ENCODE measurements around the gene CA9. TPM values are rescaled to one million over a fixed set of nuclear protein-coding genes. Genes with fewer than 3 reads are reported as not detected.

CA9 gene
- total and polyA plus RNA-seq, 9 of the 15 experiments (the other 6 are each of a cell fraction or from before 2014, with no cell fraction given) = 0.15 to 10.6 (median 0.60) TPM; not detected in 4

DNA sequence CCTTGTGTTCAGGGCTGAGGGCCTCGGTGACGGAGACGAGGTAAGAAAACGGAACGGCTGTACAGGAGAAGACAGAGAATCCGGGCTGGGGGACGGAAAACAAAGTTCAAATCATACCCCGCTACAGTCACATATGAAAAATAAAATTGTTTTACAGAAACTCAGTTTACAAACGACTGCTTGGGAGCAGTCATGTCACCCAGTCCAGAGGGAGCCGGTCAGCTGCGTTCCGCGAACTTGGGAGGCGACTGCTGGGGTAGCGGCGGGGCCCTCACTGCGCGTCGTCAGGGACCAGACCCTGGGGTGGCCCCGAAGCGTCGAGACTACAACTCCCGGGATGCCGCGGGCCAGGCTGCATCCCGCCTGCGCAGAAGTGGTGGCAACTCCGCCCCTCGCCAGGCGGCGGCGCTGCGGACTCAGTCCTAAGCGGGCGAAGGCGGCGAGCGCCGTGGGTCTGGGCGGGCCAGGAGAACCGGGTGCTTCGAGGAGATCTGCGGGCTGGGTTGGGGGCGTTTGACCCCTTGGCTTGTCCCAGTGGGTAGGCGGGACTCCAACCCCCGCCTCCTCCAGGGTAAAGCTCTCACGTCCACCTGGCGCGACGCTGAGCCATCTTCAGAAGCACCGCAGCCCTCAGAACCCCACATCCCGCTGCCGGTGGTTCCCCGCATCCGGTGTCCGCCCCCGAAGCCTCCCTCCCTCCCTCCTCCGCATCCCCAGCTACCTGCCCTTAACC lies 27.0 kb upstream of the CA9 start (continued):
- TF ChIP-seq, protein P1, sequence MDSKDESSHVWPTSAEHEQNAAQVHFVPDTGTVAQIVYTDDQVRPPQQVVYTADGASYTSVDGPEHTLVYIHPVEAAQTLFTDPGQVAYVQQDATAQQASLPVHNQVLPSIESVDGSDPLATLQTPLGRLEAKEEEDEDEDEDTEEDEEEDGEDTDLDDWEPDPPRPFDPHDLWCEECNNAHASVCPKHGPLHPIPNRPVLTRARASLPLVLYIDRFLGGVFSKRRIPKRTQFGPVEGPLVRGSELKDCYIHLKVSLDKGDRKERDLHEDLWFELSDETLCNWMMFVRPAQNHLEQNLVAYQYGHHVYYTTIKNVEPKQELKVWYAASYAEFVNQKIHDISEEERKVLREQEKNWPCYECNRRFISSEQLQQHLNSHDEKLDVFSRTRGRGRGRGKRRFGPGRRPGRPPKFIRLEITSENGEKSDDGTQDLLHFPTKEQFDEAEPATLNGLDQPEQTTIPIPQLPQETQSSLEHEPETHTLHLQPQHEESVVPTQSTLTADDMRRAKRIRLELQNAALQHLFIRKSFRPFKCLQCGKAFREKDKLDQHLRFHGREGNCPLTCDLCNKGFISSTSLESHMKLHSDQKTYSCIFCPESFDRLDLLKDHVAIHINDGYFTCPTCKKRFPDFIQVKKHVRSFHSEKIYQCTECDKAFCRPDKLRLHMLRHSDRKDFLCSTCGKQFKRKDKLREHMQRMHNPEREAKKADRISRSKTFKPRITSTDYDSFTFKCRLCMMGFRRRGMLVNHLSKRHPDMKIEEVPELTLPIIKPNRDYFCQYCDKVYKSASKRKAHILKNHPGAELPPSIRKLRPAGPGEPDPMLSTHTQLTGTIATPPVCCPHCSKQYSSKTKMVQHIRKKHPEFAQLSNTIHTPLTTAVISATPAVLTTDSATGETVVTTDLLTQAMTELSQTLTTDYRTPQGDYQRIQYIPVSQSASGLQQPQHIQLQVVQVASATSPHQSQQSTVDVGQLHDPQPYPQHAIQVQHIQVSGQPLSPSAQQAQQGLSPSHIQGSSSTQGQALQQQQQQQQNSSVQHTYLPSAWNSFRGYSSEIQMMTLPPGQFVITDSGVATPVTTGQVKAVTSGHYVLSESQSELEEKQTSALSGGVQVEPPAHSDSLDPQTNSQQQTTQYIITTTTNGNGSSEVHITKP (IDR thresholded peaks at IDR 0.05; ENCODE audit: partially characterized antibody) = no peak
- peak; percentile 33; the same call in 1 of the 2 replicates for TF ChIP-seq CREM (IDR thresholded peaks at IDR 0.05; ENCODE audit: low read depth)
- TF ChIP-seq, protein P2, sequence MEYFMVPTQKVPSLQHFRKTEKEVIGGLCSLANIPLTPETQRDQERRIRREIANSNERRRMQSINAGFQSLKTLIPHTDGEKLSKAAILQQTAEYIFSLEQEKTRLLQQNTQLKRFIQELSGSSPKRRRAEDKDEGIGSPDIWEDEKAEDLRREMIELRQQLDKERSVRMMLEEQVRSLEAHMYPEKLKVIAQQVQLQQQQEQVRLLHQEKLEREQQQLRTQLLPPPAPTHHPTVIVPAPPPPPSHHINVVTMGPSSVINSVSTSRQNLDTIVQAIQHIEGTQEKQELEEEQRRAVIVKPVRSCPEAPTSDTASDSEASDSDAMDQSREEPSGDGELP (CRISPR knock-in tag; IDR thresholded peaks at IDR 0.05; ENCODE audit: borderline replicate concordance) = peak; percentile 77; the same call in 1 of the 2 replicates
- peak; percentile 75; the same call in 1 of the 2 replicates for TF ChIP-seq ZBTB1 (CRISPR knock-in tag; IDR thresholded peaks at IDR 0.05; ENCODE audit: borderline replicate concordance, low read depth)
- peak; percentile 52 for TF ChIP-seq CCNT2 (IDR thresholded peaks at IDR 0.05; ENCODE audit: borderline replicate concordance, extremely low read depth, insufficient read length, low read depth, low read length)
- TF ChIP-seq ZNF133 (CRISPR knock-in tag; IDR thresholded peaks at IDR 0.05) = no peak
- peak; percentile 43 to 62; a peak in 2 of 4 replicates for TF ChIP-seq SIX5 (IDR thresholded peaks at IDR 0.05; ENCODE audit: borderline replicate concordance in 1 of 2, insufficient read depth in 1 of 2, low read depth in 1 of 2, low read length in 2 of 2)
- peak; percentile 28 for TF ChIP-seq POU5F1 (IDR thresholded peaks at IDR 0.05; ENCODE audit: borderline replicate concordance, low read depth, low read length, partially characterized antibody)
- TF ChIP-seq HNRNPUL1 (IDR thresholded peaks at IDR 0.05; ENCODE audit: low read length) = no peak
- 0 out of 2 replicates have a peak, but pooled peaks have one; percentile 16 for TF ChIP-seq ZEB2 (IDR thresholded peaks at IDR 0.05)
- TF ChIP-seq, protein P3, sequence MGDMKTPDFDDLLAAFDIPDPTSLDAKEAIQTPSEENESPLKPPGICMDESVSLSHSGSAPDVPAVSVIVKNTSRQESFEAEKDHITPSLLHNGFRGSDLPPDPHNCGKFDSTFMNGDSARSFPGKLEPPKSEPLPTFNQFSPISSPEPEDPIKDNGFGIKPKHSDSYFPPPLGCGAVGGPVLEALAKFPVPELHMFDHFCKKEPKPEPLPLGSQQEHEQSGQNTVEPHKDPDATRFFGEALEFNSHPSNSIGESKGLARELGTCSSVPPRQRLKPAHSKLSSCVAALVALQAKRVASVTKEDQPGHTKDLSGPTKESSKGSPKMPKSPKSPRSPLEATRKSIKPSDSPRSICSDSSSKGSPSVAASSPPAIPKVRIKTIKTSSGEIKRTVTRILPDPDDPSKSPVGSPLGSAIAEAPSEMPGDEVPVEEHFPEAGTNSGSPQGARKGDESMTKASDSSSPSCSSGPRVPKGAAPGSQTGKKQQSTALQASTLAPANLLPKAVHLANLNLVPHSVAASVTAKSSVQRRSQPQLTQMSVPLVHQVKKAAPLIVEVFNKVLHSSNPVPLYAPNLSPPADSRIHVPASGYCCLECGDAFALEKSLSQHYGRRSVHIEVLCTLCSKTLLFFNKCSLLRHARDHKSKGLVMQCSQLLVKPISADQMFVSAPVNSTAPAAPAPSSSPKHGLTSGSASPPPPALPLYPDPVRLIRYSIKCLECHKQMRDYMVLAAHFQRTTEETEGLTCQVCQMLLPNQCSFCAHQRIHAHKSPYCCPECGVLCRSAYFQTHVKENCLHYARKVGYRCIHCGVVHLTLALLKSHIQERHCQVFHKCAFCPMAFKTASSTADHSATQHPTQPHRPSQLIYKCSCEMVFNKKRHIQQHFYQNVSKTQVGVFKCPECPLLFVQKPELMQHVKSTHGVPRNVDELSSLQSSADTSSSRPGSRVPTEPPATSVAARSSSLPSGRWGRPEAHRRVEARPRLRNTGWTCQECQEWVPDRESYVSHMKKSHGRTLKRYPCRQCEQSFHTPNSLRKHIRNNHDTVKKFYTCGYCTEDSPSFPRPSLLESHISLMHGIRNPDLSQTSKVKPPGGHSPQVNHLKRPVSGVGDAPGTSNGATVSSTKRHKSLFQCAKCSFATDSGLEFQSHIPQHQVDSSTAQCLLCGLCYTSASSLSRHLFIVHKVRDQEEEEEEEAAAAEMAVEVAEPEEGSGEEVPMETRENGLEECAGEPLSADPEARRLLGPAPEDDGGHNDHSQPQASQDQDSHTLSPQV (IDR thresholded peaks at IDR 0.05) = 0 out of 2 replicates have a peak, but pooled peaks have one; percentile 21
- no peak for TF ChIP-seq ZNF766 (CRISPR knock-in tag; conservative IDR thresholded peaks at IDR 0.05)
- TF ChIP-seq, protein P4, sequence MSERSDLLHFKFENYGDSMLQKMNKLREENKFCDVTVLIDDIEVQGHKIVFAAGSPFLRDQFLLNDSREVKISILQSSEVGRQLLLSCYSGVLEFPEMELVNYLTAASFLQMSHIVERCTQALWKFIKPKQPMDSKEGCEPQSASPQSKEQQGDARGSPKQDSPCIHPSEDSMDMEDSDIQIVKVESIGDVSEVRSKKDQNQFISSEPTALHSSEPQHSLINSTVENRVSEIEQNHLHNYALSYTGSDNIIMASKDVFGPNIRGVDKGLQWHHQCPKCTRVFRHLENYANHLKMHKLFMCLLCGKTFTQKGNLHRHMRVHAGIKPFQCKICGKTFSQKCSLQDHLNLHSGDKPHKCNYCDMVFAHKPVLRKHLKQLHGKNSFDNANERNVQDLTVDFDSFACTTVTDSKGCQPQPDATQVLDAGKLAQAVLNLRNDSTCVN (CRISPR knock-in tag; IDR thresholded peaks at IDR 0.05) = no peak
- no peak for TF ChIP-seq PURB (CRISPR knock-in tag; IDR thresholded peaks at IDR 0.05; ENCODE audit: low read depth)

All from K562 (cell line).